IMR-90 (cell line): ENCODE measurements around the gene DYNC2LI1. TPM values are rescaled to one million over a fixed set of nuclear protein-coding genes. Genes with fewer than 3 reads are reported as not detected.

Experiments
- ATAC-seq: fragments of 200-7000 bp; cut with Tn5 transposase; 2 replicates; pipeline ENCODE4 v1.9.1; 2020; ENCODE audit warnings: low read depth, mild to moderate bottlenecking, moderate library complexity
- BruUV-seq: library from RNA; stranded (reverse); fragments of 400-500 nt; replicated peaks from 2 replicates; lab custom pipeline; 2021; lab: Mats Ljungman, UMichigan
- CTCF ChIA-PET: fragments of 300-600 bp; formaldehyde crosslinking; extraction: SDS; loops from one replicate; lab custom pipeline; 2021; ENCODE audit warnings: antibody characterized with exemption; lab: Yijun Ruan, JAX
- POLR2A ChIA-PET: fragments of 300-600 bp; sonication (Branson Sonifier 250); formaldehyde crosslinking; loops from one replicate; lab custom pipeline; 2022; ENCODE audit warnings: antibody characterized with exemption; ENCODE audit not compliant: unreplicated experiment; lab: Charles Lee
- DNase-seq: peaks from one replicate; pipeline ENCODE4 v3.0.0; 2013
- H2AFZ ChIP-seq: replicated peaks from 2 replicates; pipeline ENCODE3; 2013; ENCODE audit warnings: low read length, mild to moderate bottlenecking; ENCODE audit not compliant: poor library complexity
- H2AK5ac ChIP-seq: 2 replicates; pipeline ENCODE4 v1.6.1; 2013; ENCODE audit warnings: low read depth, low read length, inconsistent platforms
- H2AK9ac ChIP-seq: replicated peaks from 2 replicates; pipeline ENCODE3; 2013; ENCODE audit warnings: mild to moderate bottlenecking, low read depth, low read length, moderate library complexity; ENCODE audit not compliant: poor library complexity
- H2BK120ac ChIP-seq: 2 replicates; pipeline ENCODE4 v1.6.1; 2013; ENCODE audit warnings: low read depth, low read length, inconsistent platforms
- H2BK15ac ChIP-seq: 3 replicates; pipeline ENCODE4 v1.6.1; 2013; ENCODE audit warnings: low read depth, low read length, inconsistent platforms
- H2BK20ac ChIP-seq: 2 replicates; pipeline ENCODE4 v1.6.1; 2013; ENCODE audit warnings: low read depth, mild to moderate bottlenecking, inconsistent platforms, low read length, moderate library complexity
- H2BK5ac ChIP-seq: 2 replicates; pipeline ENCODE4 v1.6.1; 2013; ENCODE audit warnings: mild to moderate bottlenecking, low read depth, low read length, inconsistent platforms; ENCODE audit not compliant: poor library complexity, severe bottlenecking
- H3K14ac ChIP-seq: replicated peaks from 2 replicates; pipeline ENCODE4 v1.6.1; 2013; ENCODE audit warnings: low read depth, low read length, inconsistent platforms
- H3K18ac ChIP-seq: 2 replicates; pipeline ENCODE4 v1.6.1; 2013; ENCODE audit warnings: low read depth, low read length, control low read depth
- H3K23ac ChIP-seq: 2 replicates; pipeline ENCODE4 v1.6.1; 2013; ENCODE audit warnings: low read depth, low read length, inconsistent platforms
- H3K27ac ChIP-seq: 2 replicates; pipeline ENCODE4 v1.5.1; 2013; ENCODE audit warnings: mild to moderate bottlenecking, control low read depth, low read length; ENCODE audit not compliant: insufficient read depth
- H3K27me3 ChIP-seq: 2 replicates; pipeline ENCODE4 v1.6.1; 2013; ENCODE audit warnings: low read length; ENCODE audit not compliant: control insufficient read depth, insufficient read depth
- H3K36me3 ChIP-seq: 2 replicates; pipeline ENCODE4 v1.6.1; 2013; ENCODE audit warnings: low read length, mixed read lengths; ENCODE audit not compliant: control insufficient read depth, insufficient read depth
- H3K4ac ChIP-seq: 2 replicates; pipeline ENCODE4 v1.6.1; 2013; ENCODE audit warnings: low read depth, low read length, inconsistent platforms
- H3K4me1 ChIP-seq: 2 replicates; pipeline ENCODE4 v1.6.1; 2013; ENCODE audit warnings: low read length, mixed read lengths; ENCODE audit not compliant: control insufficient read depth, insufficient read depth
- H3K4me2 ChIP-seq: 2 replicates; pipeline ENCODE4 v1.6.1; 2013; ENCODE audit warnings: low read depth, mild to moderate bottlenecking, control low read depth, low read length, moderate library complexity
- H3K4me3 ChIP-seq: 2 replicates; pipeline ENCODE4 v1.5.1; 2013; ENCODE audit warnings: low read depth, mild to moderate bottlenecking, control low read depth, low read length, moderate library complexity; ENCODE audit not compliant: insufficient read depth
- H3K56ac ChIP-seq: 2 replicates; pipeline ENCODE4 v1.6.1; 2013; ENCODE audit warnings: low read length, inconsistent platforms; ENCODE audit not compliant: insufficient read depth; ENCODE audit errors: extremely low read depth
- H3K79me1 ChIP-seq, 2 experiments: 2 replicates each; pipeline ENCODE4 v1.6.1; 2013; ENCODE audit warnings: low read length in 2 of 2, inconsistent platforms in 1 of 2, low read depth in 1 of 2
- H3K9ac ChIP-seq: 2 replicates; pipeline ENCODE4 v1.6.1; 2013; ENCODE audit warnings: low read depth, low read length, control low read depth
- H3K9me1 ChIP-seq: 2 replicates; pipeline ENCODE4 v1.6.1; 2013; ENCODE audit warnings: low read length, inconsistent platforms; ENCODE audit not compliant: insufficient read depth
- H3K9me3 ChIP-seq: 2 replicates; pipeline ENCODE4 v1.6.1; 2013; ENCODE audit warnings: low read length; ENCODE audit not compliant: control insufficient read depth, insufficient read depth
- H4K20me1 ChIP-seq: 2 replicates; pipeline ENCODE4 v1.6.1; 2013; ENCODE audit warnings: low read length, inconsistent platforms; ENCODE audit not compliant: insufficient read depth
- H4K5ac ChIP-seq: 2 replicates; pipeline ENCODE4 v1.6.1; 2013; ENCODE audit warnings: mild to moderate bottlenecking, low read depth, low read length, control low read depth
- H4K8ac ChIP-seq, 2 experiments: 2 replicates each; pipeline ENCODE4 v1.6.1; 2013; ENCODE audit warnings: low read depth in 2 of 2, low read length in 2 of 2, control low read depth in 1 of 2, inconsistent platforms in 1 of 2
- H4K91ac ChIP-seq: 2 replicates; pipeline ENCODE4 v1.6.1; 2013; ENCODE audit warnings: low read depth, low read length, inconsistent platforms; ENCODE audit not compliant: insufficient read depth
- CEBPB ChIP-seq: IDR thresholded peaks from 2 replicates; pipeline ENCODE4 v1.6.1; 2012; ENCODE audit warnings: low read depth, low read length, improper control_type of control experiment
- CHD1 ChIP-seq: IDR thresholded peaks from 2 replicates; pipeline ENCODE4 v1.6.1; 2012; ENCODE audit warnings: low read depth, low read length, improper control_type of control experiment
- RFX5 ChIP-seq: IDR thresholded peaks from 2 replicates; pipeline ENCODE4 v1.8.0; 2012; ENCODE audit warnings: low read depth, mild to moderate bottlenecking, low read length, moderate library complexity
- USF2 ChIP-seq: fragments of 150-350 bp; IDR thresholded peaks from 2 replicates; pipeline ENCODE4 v1.6.1; 2017; ENCODE audit warnings: mild to moderate bottlenecking, antibody characterized with exemption, low read length, low read depth
- WGBS, 2 experiments: methylation state at CpG; one replicate each; pipeline versions ENCODE4 v1.1.5 to v1.1.7; 2013; ENCODE audit warnings: missing lambda C conversion rate in 2 of 2; ENCODE audit not compliant: insufficient read length in 1 of 2; ENCODE audit errors: extremely low coverage in 2 of 2; 5-methylcytosine and 5-hydroxymethylcytosine counted together
- dilution Hi-C: fragments of 300-500 bp; cut with HindIII; formaldehyde crosslinking; loops from one replicate; pipeline ENCODE4 v1.14.3; 2018; ENCODE audit warnings: low sequenced_read_pairs; ENCODE audit not compliant: unreplicated experiment
- in situ Hi-C: fragments of 300-500 bp; cut with MboI; formaldehyde crosslinking; loops from 3 replicates; pipeline ENCODE4 v1.14.3; 2019; ENCODE audit warnings: low sequenced_read_pairs, inconsistent platforms, mixed read lengths
- intact Hi-C: fragments of 100-400 bp; cut with micrococcal nuclease; formaldehyde crosslinking; loops from 2 replicates; pipeline ENCODE4 v1.10.0; 2022
- polyA plus RNA-seq, 3 experiments: library from polyadenylated mRNA; depleted of rRNA; stranded (reverse); fragments of >200 nt; gene quantifications; 2 replicates each; pipeline ENCODE4 v1.2.3, GENCODE V29; 2012; ENCODE audit warnings: low replicate concordance in 1 of 3
- total RNA-seq: library from RNA; depleted of rRNA; stranded (reverse); fragments of >200 nt; gene quantifications from 2 replicates; pipeline ENCODE4 v1.2.3, GENCODE V29; 2012

The DYNC2LI1 gene
- total and polyA plus RNA-seq, 2 of the 4 experiments (the other 2 are of a cell fraction): 5.2 to 10.4 TPM

GRCh38 chr2:43851011-43851980, 77.5 kb downstream of the DYNC2LI1 start:
- Histone ChIP-seq H3K4me2 (no peak overlapping the region), H3K27me3 (peaks cover 39% of the 10 kb centered on the region), H2BK120ac (no peak overlapping the region), H3K4ac (no peak overlapping the region), H2AK9ac (no peak overlapping the region), H3K9ac (no peak overlapping the region), H3K18ac (no peak overlapping the region), H3K27ac (no peak overlapping the region), H2BK5ac (no peak overlapping the region), H4K91ac (no peak overlapping the region), H2BK20ac (no peak overlapping the region), H2AFZ (no peak overlapping the region), H2BK15ac (no peak overlapping the region), H2AK5ac (no peak overlapping the region), H3K9me1 (no peaks in the 10 kb centered on the region), H3K79me1 (no peaks in the 10 kb centered on the region), H4K8ac (no peak overlapping the region), H3K56ac (no peak overlapping the region), H3K36me3 (no peaks in the 10 kb centered on the region), H3K4me3 (no peak overlapping the region), H3K23ac (no peak overlapping the region), H4K20me1 (no peaks in the 10 kb centered on the region), H4K5ac (no peak overlapping the region), H3K14ac (no peak overlapping the region), H3K4me1 (no peaks in the 10 kb centered on the region), H3K9me3 (no peaks in the 10 kb centered on the region)
- no TSS peak for BruUV-seq
- in situ Hi-C loops: no loop called here
- TF ChIP-seq CEBPB (no peak), CHD1 (no peak), USF2 (no peak), RFX5 (no peak)
- intact Hi-C loops: no loop called here
- POLR2A ChIA-PET: no interaction called here
- WGBS, 2 experiments: 75% methylated on average over 5 of the region's 20 CpGs; no CpG with 5 or more reads in 1 of the 2 experiments
- no peak for DNase-seq
- CTCF ChIA-PET: no interaction called here
- ATAC-seq: no peak
- dilution Hi-C loops: no loop called here
